H9 (cell line): ENCODE measurements around the gene EFL1. TPM values are rescaled to one million over a fixed set of nuclear protein-coding genes. Genes with fewer than 3 reads are reported as not detected.

Experiments used
- DNase-seq: peaks from one replicate; pipeline ENCODE4 v3.0.0-alpha.2; 2017
- H2AFZ ChIP-seq: one replicate; pipeline ENCODE4 v1.6.1; 2013; ENCODE audit warnings: mild to moderate bottlenecking, low read length, control low read depth, moderate library complexity
- H2AK5ac ChIP-seq: 2 replicates; pipeline ENCODE4 v1.6.1; 2013; ENCODE audit warnings: low read length, control low read depth, mixed read lengths; ENCODE audit not compliant: insufficient read length
- H2BK120ac ChIP-seq: one replicate; pipeline ENCODE4 v1.6.1; 2013; ENCODE audit warnings: low read depth, mild to moderate bottlenecking, low read length, control low read depth, inconsistent platforms; ENCODE audit not compliant: poor library complexity, severe bottlenecking
- H2BK12ac ChIP-seq: 2 replicates; pipeline ENCODE4 v1.6.1; 2013; ENCODE audit warnings: low read length, control low read depth, mixed read lengths, low read depth; ENCODE audit not compliant: insufficient read length
- H2BK15ac ChIP-seq: 2 replicates; pipeline ENCODE4 v1.6.1; 2013; ENCODE audit warnings: low read depth, low read length, control low read depth
- H2BK20ac ChIP-seq: one replicate; pipeline ENCODE4 v1.6.1; 2013; ENCODE audit warnings: low read depth, mild to moderate bottlenecking, low read length, control low read depth, inconsistent platforms; ENCODE audit not compliant: poor library complexity, severe bottlenecking
- H2BK5ac ChIP-seq: 2 replicates; pipeline ENCODE4 v1.6.1; 2013; ENCODE audit warnings: low read length, control low read depth, mixed read lengths; ENCODE audit not compliant: insufficient read length
- H3K14ac ChIP-seq: 2 replicates; pipeline ENCODE4 v1.6.1; 2013; ENCODE audit warnings: low read length, control low read depth; ENCODE audit not compliant: insufficient read depth
- H3K18ac ChIP-seq: 2 replicates; pipeline ENCODE4 v1.6.1; 2013; ENCODE audit warnings: low read depth, mild to moderate bottlenecking, mixed read lengths, low read length, control low read depth; ENCODE audit not compliant: insufficient read length
- H3K23ac ChIP-seq: 2 replicates; pipeline ENCODE4 v1.6.1; 2013; ENCODE audit warnings: low read length, control low read depth, mixed read lengths, low read depth; ENCODE audit not compliant: insufficient read length
- H3K23me2 ChIP-seq: 2 replicates; pipeline ENCODE4 v1.6.1; 2013; ENCODE audit warnings: low read depth, mild to moderate bottlenecking, mixed read lengths, low read length, control low read depth; ENCODE audit not compliant: insufficient read length, poor library complexity, severe bottlenecking
- H3K27ac ChIP-seq: 2 replicates; pipeline ENCODE4 v1.5.1; 2013; ENCODE audit warnings: low read length, control low read depth, mixed read lengths, low read depth; ENCODE audit not compliant: insufficient read length
- H3K27me3 ChIP-seq: 2 replicates; pipeline ENCODE4 v1.6.1; 2013; ENCODE audit warnings: low read length, control low read depth, inconsistent platforms; ENCODE audit not compliant: insufficient read depth
- H3K4ac ChIP-seq: 2 replicates; pipeline ENCODE4 v1.6.1; 2013; ENCODE audit warnings: low read depth, mild to moderate bottlenecking, control low read depth, inconsistent platforms, low read length, moderate library complexity
- H3K4me1 ChIP-seq: 2 replicates; pipeline ENCODE4 v1.6.1; 2013; ENCODE audit warnings: low read length, control low read depth, inconsistent platforms; ENCODE audit not compliant: insufficient read depth
- H3K4me2 ChIP-seq: 2 replicates; pipeline ENCODE4 v1.6.1; 2013; ENCODE audit warnings: low read length, control low read depth, mixed read lengths; ENCODE audit not compliant: insufficient read length, insufficient read depth
- H3K56ac ChIP-seq: 2 replicates; pipeline ENCODE4 v1.6.1; 2013; ENCODE audit warnings: low read depth, mild to moderate bottlenecking, mixed read lengths, low read length, control low read depth; ENCODE audit not compliant: insufficient read length
- H3K79me1 ChIP-seq: 2 replicates; pipeline ENCODE4 v1.6.1; 2013; ENCODE audit warnings: low read depth, mild to moderate bottlenecking, moderate library complexity, low read length, control low read depth, inconsistent platforms; ENCODE audit not compliant: insufficient read depth, poor library complexity, severe bottlenecking
- H3K79me2 ChIP-seq: 2 replicates; pipeline ENCODE4 v1.6.1; 2013; ENCODE audit warnings: low read length, control low read depth, inconsistent platforms; ENCODE audit not compliant: insufficient read depth
- H3K9ac ChIP-seq: 2 replicates; pipeline ENCODE4 v1.6.1; 2013; ENCODE audit warnings: low read length, control low read depth, mixed read lengths; ENCODE audit not compliant: insufficient read length; ENCODE audit errors: extremely low read depth
- H3K9me3 ChIP-seq: one replicate; pipeline ENCODE4 v1.6.1; 2013; ENCODE audit warnings: low read depth, low read length, inconsistent platforms; ENCODE audit not compliant: control insufficient read depth
- H3T11ph ChIP-seq: one replicate; pipeline ENCODE4 v1.6.1; 2013; ENCODE audit warnings: mild to moderate bottlenecking, low read length, control low read depth, inconsistent platforms
- H4K20me1 ChIP-seq: one replicate; pipeline ENCODE4 v1.6.1; 2013; ENCODE audit not compliant: control insufficient read depth, insufficient read length, insufficient read depth
- H4K5ac ChIP-seq: 2 replicates; pipeline ENCODE4 v1.6.1; 2013; ENCODE audit warnings: low read depth, mild to moderate bottlenecking, mixed read lengths, low read length, control low read depth; ENCODE audit not compliant: insufficient read length
- H4K8ac ChIP-seq: replicated peaks from 2 replicates; pipeline ENCODE4 v1.6.1; 2013; ENCODE audit warnings: low read length, control low read depth, mixed read lengths, low read depth; ENCODE audit not compliant: insufficient read length
- H4K91ac ChIP-seq: 2 replicates; pipeline ENCODE4 v1.6.1; 2013; ENCODE audit warnings: low read depth, mild to moderate bottlenecking, moderate library complexity, mixed read lengths, low read length, control low read depth; ENCODE audit not compliant: insufficient read length
- H3K27ac Mint-ChIP-seq, 3 experiments: 2 replicates in 2 of 3; 3 replicates in 1 of 3; pipeline ENCODE4 v1.8.0; 2020 to 2021; ENCODE audit warnings: mixed read lengths in 3 of 3, mild to moderate bottlenecking in 1 of 3, moderate library complexity in 1 of 3
- H3K27me3 Mint-ChIP-seq: 2 replicates; pipeline ENCODE4 v1.8.0; 2021; ENCODE audit warnings: low read depth, mild to moderate bottlenecking, moderate library complexity, mixed read lengths
- H3K36me3 Mint-ChIP-seq, 3 experiments: 2 replicates in 2 of 3; 3 replicates in 1 of 3; pipeline ENCODE4 v1.8.0; 2020 to 2021; ENCODE audit warnings: low read depth in 3 of 3, mixed read lengths in 3 of 3; ENCODE audit not compliant: insufficient read depth in 1 of 3
- H3K4me1 Mint-ChIP-seq, 2 experiments: 2 replicates each; pipeline ENCODE4 v1.8.0; 2020; ENCODE audit warnings: mixed read lengths in 2 of 2
- H3K4me3 Mint-ChIP-seq, 2 experiments: 2 replicates in 1 of 2; 3 replicates in 1 of 2; pipeline ENCODE4 v1.8.0; 2020 to 2021; ENCODE audit warnings: mild to moderate bottlenecking in 2 of 2, mixed read lengths in 2 of 2, moderate library complexity in 1 of 2
- H3K9me3 Mint-ChIP-seq, 2 experiments: 2 replicates in 1 of 2; 3 replicates in 1 of 2; pipeline ENCODE4 v1.8.0; 2020; ENCODE audit warnings: mild to moderate bottlenecking in 2 of 2, mixed read lengths in 2 of 2, moderate library complexity in 1 of 2
- WGBS: extraction: QIAGEN DNeasy Blood & Tissue Kit; methylation state at CpG from one replicate; pipeline ENCODE4 v1.1.7; 2013; ENCODE audit warnings: missing lambda C conversion rate, low lambda C conversion rate, mixed read lengths; ENCODE audit not compliant: insufficient read length; ENCODE audit errors: extremely low coverage; 5-methylcytosine and 5-hydroxymethylcytosine counted together
- total RNA-seq: library from RNA; stranded (reverse); gene quantifications from 2 replicates; pipeline ENCODE4 v1.2.1, GENCODE V29; 2021
- TF ChIP-seq, protein P1 (sequence below): fragments of 200-600 bp; sonication (generic); conservative IDR thresholded peaks from 3 replicates; pipeline ENCODE4 v1.8.0; 2021; ENCODE audit warnings: antibody characterized with exemption, mild to moderate bottlenecking

EFL1 gene
- total RNA-seq, 1 experiment from 2014 or later: 29.4 TPM

DNA sequence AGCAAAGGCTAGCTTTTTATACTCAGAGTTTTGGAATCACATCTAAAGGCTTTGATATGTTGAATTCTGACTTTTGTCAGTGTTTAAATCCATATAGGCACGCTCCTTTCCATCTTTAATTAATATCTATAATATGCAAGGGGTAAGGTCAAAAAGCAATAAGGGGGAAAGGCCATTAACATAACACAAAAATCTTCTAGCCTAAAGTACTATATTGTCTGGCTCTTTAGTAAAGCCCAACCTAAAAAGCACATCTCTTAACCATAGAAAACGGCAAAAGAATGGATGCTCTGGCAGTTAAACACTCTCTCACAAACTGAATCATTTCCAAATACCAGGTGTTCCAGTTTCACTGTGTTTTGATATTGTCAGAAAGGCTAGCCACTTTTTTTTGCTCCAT is 76.4 kb downstream of the EFL1 start:
- Histone ChIP-seq H3K79me1 (no peaks in the 10 kb centered on the region), H3K27ac (no peak overlapping the region), H4K91ac (no peak overlapping the region), H3T11ph (no peak overlapping the region), H4K8ac (no peak overlapping the region), H3K23ac (no peak overlapping the region), H3K79me2 (no peaks in the 10 kb centered on the region), H3K9ac (no peak overlapping the region), H3K27me3 (no peaks in the 10 kb centered on the region), H3K4ac (no peak overlapping the region), H2AK5ac (no peak overlapping the region), H2AFZ (no peak overlapping the region), H3K14ac (no peak overlapping the region), H2BK12ac (no peak overlapping the region), H3K4me1 (no peaks in the 10 kb centered on the region), H3K9me3 (no peaks in the 10 kb centered on the region), H3K18ac (no peak overlapping the region), H2BK5ac (no peak overlapping the region), H3K23me2 (no peaks in the 10 kb centered on the region), H2BK120ac (no peak overlapping the region), H4K5ac (no peak overlapping the region), H3K56ac (no peak overlapping the region), H3K4me2 (no peak overlapping the region), H4K20me1 (no peaks in the 10 kb centered on the region), H2BK15ac (no peak overlapping the region), H2BK20ac (no peak overlapping the region)
- Mint-ChIP-seq H3K4me3 (no peak overlapping the region), H3K4me1 (peaks cover 6% of the 10 kb centered on the region in 2 experiments; a peak in 3 of 4 replicates), H3K27me3 (no peaks in the 10 kb centered on the region), H3K9me3 (no peaks in the 10 kb centered on the region), H3K27ac (0 out of 7 replicates have a peak overlapping the region, but pooled peaks of 1 of the 3 experiments have one; percentile 44), H3K36me3 (no peaks in the 10 kb centered on the region)
- DNase-seq: no peak
- TF ChIP-seq, protein P1, sequence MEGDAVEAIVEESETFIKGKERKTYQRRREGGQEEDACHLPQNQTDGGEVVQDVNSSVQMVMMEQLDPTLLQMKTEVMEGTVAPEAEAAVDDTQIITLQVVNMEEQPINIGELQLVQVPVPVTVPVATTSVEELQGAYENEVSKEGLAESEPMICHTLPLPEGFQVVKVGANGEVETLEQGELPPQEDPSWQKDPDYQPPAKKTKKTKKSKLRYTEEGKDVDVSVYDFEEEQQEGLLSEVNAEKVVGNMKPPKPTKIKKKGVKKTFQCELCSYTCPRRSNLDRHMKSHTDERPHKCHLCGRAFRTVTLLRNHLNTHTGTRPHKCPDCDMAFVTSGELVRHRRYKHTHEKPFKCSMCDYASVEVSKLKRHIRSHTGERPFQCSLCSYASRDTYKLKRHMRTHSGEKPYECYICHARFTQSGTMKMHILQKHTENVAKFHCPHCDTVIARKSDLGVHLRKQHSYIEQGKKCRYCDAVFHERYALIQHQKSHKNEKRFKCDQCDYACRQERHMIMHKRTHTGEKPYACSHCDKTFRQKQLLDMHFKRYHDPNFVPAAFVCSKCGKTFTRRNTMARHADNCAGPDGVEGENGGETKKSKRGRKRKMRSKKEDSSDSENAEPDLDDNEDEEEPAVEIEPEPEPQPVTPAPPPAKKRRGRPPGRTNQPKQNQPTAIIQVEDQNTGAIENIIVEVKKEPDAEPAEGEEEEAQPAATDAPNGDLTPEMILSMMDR: no peak
- WGBS: no CpG with 5 or more reads among the region's 2 CpGs
